Activated T-helper 1 cell treated with Interleukin-2 at 50 U/mL for 16 hours (primary cell): ENCODE measurements around the gene NUDT8.
"Not testable (repeated sequence)": the region's sequence is repeated elsewhere in the genome, so short reads cannot be mapped to it uniquely, and the experiment has no call there.

ENCODE experiments used
- DNase-seq: peaks from one replicate; pipeline ENCODE4 v3.0.0-alpha.2; 2020; ENCODE audit warnings: low read depth

Gene NUDT8

GRCh38 chr11:67660752-67661151 is 31.0 kb upstream of the NUDT8 start:
- DNase-seq = not testable (repeated sequence)

- DNase-seq = not testable (repeated sequence)
These were observed 30.0 kb upstream of the NUDT8 start for GRCh38 chr11:67659651-67660165.

- no peak for DNase-seq
These were observed 27.6 kb upstream of the NUDT8 start for GRCh38 chr11:67657300-67657699.

GRCh38 chr11:67656278-67656922 is 26.7 kb upstream of the NUDT8 start:
- no peak for DNase-seq

GRCh38 chr11:67654225-67654624 is 24.5 kb upstream of the NUDT8 start:
- DNase-seq = no peak

GRCh38 chr11:67652965-67653845 is 23.5 kb upstream of the NUDT8 start:
- no peak for DNase-seq

GRCh38 chr11:67651976-67652781 is 22.4 kb upstream of the NUDT8 start:
- no peak for DNase-seq

GRCh38 chr11:67649634-67650510 is 20.1 kb upstream of the NUDT8 start:
- DNase-seq = no peak

GRCh38 chr11:67648796-67649613 is 19.3 kb upstream of the NUDT8 start:
- DNase-seq = no peak

- DNase-seq = peak; percentile 23
These were observed 18.5 kb upstream of the NUDT8 start for GRCh38 chr11:67648140-67648795.

- DNase-seq = no peak
These were observed 17.7 kb upstream of the NUDT8 start for GRCh38 chr11:67647471-67647870.

GRCh38 chr11:67646535-67647336 is 17.0 kb upstream of the NUDT8 start:
- DNase-seq = peak; percentile 24

- DNase-seq = no peak
These were observed 16.1 kb upstream of the NUDT8 start for GRCh38 chr11:67645521-67646461.

- no peak for DNase-seq
These were observed 15.0 kb upstream of the NUDT8 start for GRCh38 chr11:67644472-67645418.

GRCh38 chr11:67644042-67644441 is 14.3 kb upstream of the NUDT8 start:
- DNase-seq = no peak
